Activated CD8-positive, alpha-beta T cell treated with anti-CD3 and anti-CD28 coated beads, Interleukin-2, amount 10 ng/mL, durations not matched to agents 7 days and 5 days (primary cell): ENCODE data around the gene SLC9A3. TPM values are rescaled to one million over a fixed set of nuclear protein-coding genes. Genes with fewer than 3 reads are reported as not detected.

ENCODE experiments used
- ATAC-seq: fragments of 150-1000 bp; cut with Tn5 transposase; one replicate; pipeline ENCODE4 v1.10.0; 2021; ENCODE audit warnings: moderate library complexity
- CTCF ChIA-PET: fragments of 350-600 bp; sonication (Branson Sonifier 250); formaldehyde crosslinking; loops from one replicate; lab custom pipeline; 2021; ENCODE audit warnings: antibody characterized with exemption; lab: Charles Lee
- POLR2A ChIA-PET: fragments of 350-600 bp; sonication (Branson Sonifier 250); formaldehyde crosslinking; loops from one replicate; lab custom pipeline; 2021; ENCODE audit warnings: antibody characterized with exemption; lab: Charles Lee
- DNase-seq: peaks from one replicate; pipeline ENCODE4 v3.0.0-alpha.2; 2020
- H3K27ac Mint-ChIP-seq: one replicate; pipeline ENCODE4 v1.8.0; 2021; ENCODE audit warnings: mild to moderate bottlenecking, mixed read lengths
- H3K27me3 Mint-ChIP-seq: one replicate; pipeline ENCODE4 v1.8.0; 2021; ENCODE audit warnings: low read depth, mixed read lengths
- H3K36me3 Mint-ChIP-seq: one replicate; pipeline ENCODE4 v1.8.0; 2021; ENCODE audit warnings: low read depth, mixed read lengths
- H3K4me1 Mint-ChIP-seq: one replicate; pipeline ENCODE4 v1.8.0; 2021; ENCODE audit warnings: low read depth, mixed read lengths
- H3K4me3 Mint-ChIP-seq: one replicate; pipeline ENCODE4 v1.8.0; 2021; ENCODE audit warnings: mild to moderate bottlenecking, mixed read lengths
- H3K9me3 Mint-ChIP-seq: one replicate; pipeline ENCODE4 v1.8.0; 2022; ENCODE audit warnings: mixed read lengths; ENCODE audit not compliant: insufficient read depth
- total RNA-seq, 2 experiments: library from RNA; stranded (reverse); gene quantifications; one replicate each; pipeline ENCODE4 v1.2.3, GENCODE V29; 2021

SLC9A3 gene
- total RNA-seq, 2 experiments from 2014 or later: 1.6 to 1.9 TPM

DNA sequence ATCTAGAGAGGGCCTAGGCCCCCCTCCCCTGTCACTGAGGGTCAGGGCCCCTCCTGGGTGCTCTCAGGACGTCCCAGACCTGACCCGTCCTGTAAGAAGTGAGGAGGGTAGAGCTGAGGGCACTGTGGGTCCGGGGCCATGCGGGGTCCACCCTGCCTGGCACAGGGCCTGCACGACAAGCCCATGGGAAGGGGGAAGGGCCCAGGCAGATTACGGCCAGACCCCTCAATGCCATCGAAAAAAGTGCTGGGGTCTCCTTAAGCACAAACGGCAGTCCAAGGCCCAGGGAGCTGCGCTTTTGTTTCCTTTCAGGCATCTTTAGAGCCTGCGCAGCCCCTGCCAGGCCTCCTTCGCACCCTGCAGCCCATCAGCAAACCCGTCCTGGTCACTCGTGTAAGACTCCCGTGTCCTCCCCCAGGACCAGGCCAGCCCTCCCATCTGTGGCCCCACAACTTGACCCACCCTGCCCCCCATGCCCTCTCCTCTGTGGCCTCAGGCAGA lies 85.7 kb downstream of the SLC9A3 start:
- Mint-ChIP-seq H3K36me3 (peaks cover 6% of the 10 kb centered on the region), H3K27me3 (no peaks in the 10 kb centered on the region), H3K4me1 (peaks cover 36% of the 10 kb centered on the region), H3K9me3 (no peaks in the 10 kb centered on the region), H3K27ac (no peak overlapping the region), H3K4me3 (no peak overlapping the region)
- ChIA-PET POLR2A (interaction anchor here (0.9 kb wide), 1 partner anchor 93 kb away, joined by 3 read pairs; no protein-coding TSS in a partner anchor), CTCF (no interaction called here)
- no peak for DNase-seq
- ATAC-seq: no peak

DNA sequence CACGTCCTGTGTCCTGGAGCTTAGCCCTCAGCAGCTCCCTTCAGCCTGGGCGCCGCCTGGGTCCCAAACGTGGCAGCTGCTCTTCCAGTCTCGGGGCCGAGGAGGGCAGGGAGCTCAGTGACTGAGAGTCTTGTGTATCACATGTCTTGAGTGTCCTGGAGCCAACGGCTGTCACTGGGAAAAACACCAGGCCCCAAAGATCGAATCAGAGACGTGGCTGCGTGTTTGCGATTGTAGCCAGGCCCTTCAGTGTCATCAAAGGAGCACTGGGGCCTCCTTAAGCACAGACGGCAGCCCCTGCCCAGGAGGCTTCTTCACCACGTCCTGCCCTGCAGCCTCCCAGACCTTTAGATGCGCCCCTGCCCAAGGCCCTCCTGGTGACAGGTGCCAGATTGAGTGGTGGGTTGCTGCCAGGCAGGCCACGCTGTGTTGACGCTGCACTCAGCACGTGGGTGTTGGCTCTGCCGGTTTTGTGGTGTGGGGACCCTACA lies 86.9 kb downstream of the SLC9A3 start:
- Mint-ChIP-seq H3K4me3 (no peak overlapping the region), H3K4me1 (peaks cover 32% of the 10 kb centered on the region), H3K36me3 (peaks cover 6% of the 10 kb centered on the region), H3K27ac (no peak overlapping the region), H3K27me3 (no peaks in the 10 kb centered on the region), H3K9me3 (no peaks in the 10 kb centered on the region)
- CTCF ChIA-PET: interaction anchor here (0.6 kb wide), 1 partner anchor 55 kb away, joined by 3 read pairs; no protein-coding TSS in a partner anchor
- DNase-seq (no peak), ATAC-seq (no peak)
- POLR2A ChIA-PET: interaction anchor here (0.9 to 1.0 kb wide), 2 partner anchors 11 to 91 kb away, joined by 3 read pairs; no protein-coding TSS in a partner anchor

DNA sequence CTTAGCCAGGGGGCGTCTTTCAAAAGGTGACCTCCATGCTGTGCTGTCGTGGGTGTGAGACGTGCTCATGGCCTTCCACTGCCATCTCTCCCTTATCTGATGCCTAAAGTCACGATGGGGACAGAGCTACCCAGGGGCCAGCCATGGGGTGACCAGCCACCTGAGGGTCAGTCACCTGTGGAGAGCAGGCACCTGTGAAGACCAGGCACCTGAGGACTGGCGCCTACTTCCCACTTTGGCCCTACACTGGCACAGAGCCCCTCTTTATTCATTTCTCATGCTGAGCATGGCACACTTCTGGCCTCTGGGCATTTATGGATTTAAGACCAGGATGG lies 87.6 kb downstream of the SLC9A3 start:
- no peaks in the 10 kb centered on the region for H3K9me3 Mint-ChIP-seq
- CTCF ChIA-PET: interaction anchor here (0.6 kb wide), 1 partner anchor 54 kb away, joined by 3 read pairs; no protein-coding TSS in a partner anchor
- no peak for ATAC-seq
- DNase-seq: no peak
- H3K36me3 Mint-ChIP-seq: peaks cover 9% of the 10 kb centered on the region
- peaks cover 25% of the 10 kb centered on the region for H3K4me1 Mint-ChIP-seq
- H3K4me3 Mint-ChIP-seq: no peak overlapping the region
- POLR2A ChIA-PET: interaction anchor here (1.0 kb wide), 1 partner anchor 12 kb away, joined by 3 read pairs; no protein-coding TSS in a partner anchor
- H3K27me3 Mint-ChIP-seq: no peaks in the 10 kb centered on the region
- H3K27ac Mint-ChIP-seq: no peak overlapping the region

DNA sequence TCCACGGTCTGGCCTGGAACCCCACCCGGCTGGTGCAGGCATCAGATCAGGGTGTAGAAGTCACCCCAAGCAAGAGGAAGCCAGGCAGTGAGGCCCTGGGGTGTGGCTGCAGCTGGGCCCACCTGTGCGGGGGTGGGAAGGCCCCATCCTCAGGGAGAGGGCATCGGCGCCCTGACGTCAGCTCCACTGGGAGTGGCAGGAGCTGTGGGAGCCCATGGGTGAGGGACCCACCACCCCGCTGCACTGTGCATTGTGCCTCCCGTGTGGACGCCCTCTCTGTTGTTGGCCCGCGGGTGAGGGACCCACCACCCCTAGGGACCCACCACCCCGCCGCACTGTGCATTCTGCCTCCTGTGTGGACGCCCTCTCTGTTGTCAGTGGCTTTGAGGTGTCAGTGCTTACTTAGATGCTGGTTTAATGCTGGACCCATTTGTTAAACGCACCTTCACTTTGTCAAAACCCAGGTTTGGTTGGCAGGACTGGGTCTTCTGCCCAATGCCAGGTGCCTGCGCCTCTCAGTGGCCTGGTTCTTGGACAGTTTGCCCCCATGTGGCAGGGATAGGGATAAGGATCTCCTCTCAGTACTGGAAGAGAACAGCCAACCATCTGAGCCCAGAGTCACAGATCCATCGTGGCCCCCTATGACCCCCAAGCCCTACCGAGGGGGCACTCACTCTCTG lies 88.1 kb downstream of the SLC9A3 start:
- Mint-ChIP-seq H3K9me3 (no peaks in the 10 kb centered on the region), H3K4me3 (no peak overlapping the region), H3K27me3 (no peaks in the 10 kb centered on the region), H3K36me3 (peaks cover 11% of the 10 kb centered on the region), H3K4me1 (peaks cover 24% of the 10 kb centered on the region), H3K27ac (no peak overlapping the region)
- ChIA-PET POLR2A (interaction anchor here (1.0 kb wide), 1 partner anchor 13 kb away, joined by 3 read pairs; no protein-coding TSS in a partner anchor), CTCF (no interaction called here)
- DNase-seq (no peak), ATAC-seq (no peak)

DNA sequence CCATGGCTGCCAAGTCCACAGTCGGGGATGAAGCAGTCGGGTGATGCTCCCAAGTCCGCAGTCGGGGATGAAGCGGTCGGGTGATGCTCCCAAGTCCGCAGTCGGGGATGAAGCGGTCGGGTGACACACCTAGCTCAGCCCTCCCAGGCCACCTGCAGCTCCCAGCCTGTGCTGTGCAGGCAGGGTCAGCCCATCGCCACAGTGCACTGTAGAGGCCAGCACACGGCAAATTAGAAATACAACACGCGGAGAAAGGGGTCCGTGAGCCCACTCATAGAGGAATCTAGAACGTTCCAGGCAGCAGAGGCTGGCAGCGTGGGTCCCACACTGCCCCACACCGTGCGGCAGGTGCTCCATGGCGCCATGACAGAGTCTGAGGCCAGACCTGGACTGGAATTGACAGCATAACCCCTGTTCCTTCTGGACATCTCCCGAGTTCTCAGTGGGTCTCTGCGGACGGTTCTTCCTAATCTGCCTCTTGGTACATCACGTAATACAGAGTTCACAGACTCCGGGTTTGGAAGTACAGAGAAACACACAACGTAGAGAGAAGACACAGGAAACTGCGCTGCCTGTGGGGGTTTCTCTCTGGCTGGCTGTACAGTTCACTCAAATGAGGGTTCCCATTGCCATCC lies 89.0 kb downstream of the SLC9A3 start:
- H3K4me1 Mint-ChIP-seq: peaks cover 21% of the 10 kb centered on the region
- DNase-seq: no peak
- H3K27ac Mint-ChIP-seq: no peak overlapping the region
- no peak for ATAC-seq
- peaks cover 14% of the 10 kb centered on the region for H3K36me3 Mint-ChIP-seq
- H3K4me3 Mint-ChIP-seq: no peak overlapping the region
- CTCF ChIA-PET: interaction anchor here (0.9 to 1.5 kb wide), 2 partner anchors 12 to 118 kb away, joined by 3 to 6 read pairs; no protein-coding TSS in a partner anchor
- no peaks in the 10 kb centered on the region for H3K9me3 Mint-ChIP-seq
- no peaks in the 10 kb centered on the region for H3K27me3 Mint-ChIP-seq
- POLR2A ChIA-PET: no interaction called here

DNA sequence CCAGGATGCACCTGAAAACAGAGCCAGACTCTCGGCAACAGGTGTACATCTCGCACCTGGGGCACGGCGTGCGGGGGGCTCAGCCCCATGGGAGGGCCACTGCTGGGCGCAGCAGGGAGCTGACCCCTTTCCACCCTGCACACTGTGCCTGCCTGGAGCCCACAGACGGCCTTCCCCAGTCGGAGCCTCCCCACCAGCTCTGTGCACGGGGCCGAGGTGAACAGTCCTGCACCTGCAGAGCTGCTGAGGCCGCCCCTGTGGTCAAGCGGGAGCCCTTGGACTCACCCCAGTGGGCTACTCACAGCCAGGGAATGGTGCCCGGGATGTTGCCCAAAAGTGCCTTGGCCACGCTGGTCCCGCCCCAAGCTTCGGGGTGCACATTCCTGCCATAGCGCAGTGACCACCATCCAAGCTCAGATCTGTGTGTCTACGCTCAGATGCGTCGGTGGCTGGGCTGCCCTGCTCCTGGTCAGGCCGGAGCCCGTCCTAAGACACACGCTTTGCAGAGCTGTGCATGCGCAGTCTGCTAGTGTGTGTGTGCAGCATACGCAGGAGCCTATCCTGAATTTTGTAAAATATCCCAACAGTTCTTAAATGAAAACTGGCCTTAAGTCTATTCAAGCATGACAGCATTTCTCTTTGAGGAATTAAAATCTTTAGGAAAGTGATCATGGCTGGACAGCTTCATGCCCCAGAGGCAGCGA lies 89.7 kb downstream of the SLC9A3 start:
- H3K27me3 Mint-ChIP-seq: no peaks in the 10 kb centered on the region
- ChIA-PET POLR2A (no interaction called here), CTCF (interaction anchor here (0.9 to 1.5 kb wide), 2 partner anchors 12 to 117 kb away, joined by 3 to 6 read pairs; no protein-coding TSS in a partner anchor)
- H3K4me3 Mint-ChIP-seq: no peak overlapping the region
- peaks cover 17% of the 10 kb centered on the region for H3K4me1 Mint-ChIP-seq
- H3K9me3 Mint-ChIP-seq: no peaks in the 10 kb centered on the region
- no peak for ATAC-seq
- DNase-seq: no peak
- peaks cover 18% of the 10 kb centered on the region for H3K36me3 Mint-ChIP-seq
- H3K27ac Mint-ChIP-seq: no peak overlapping the region

DNA sequence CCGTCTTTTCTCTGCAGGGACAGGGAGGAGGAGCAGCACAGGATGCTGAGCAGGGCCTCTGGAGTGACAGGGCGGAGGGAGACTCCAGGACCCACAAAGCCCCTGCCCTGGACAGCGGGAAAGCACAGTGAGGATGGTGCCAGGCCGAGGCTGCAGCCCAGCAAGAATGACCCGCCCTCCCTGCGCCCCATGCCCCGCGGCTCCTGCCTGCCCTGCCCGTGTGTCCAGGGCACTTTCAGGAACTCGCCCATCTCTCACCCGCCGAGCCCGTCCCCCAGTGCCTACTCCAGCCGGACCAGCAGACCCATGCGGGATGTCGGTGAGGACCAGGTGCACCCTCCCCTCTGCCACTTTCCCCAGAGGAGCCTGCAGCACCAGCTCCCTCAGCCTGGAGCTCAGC lies 90.4 kb downstream of the SLC9A3 start:
- DNase-seq: no peak
- no peak overlapping the region for H3K4me3 Mint-ChIP-seq
- peaks cover 17% of the 10 kb centered on the region for H3K4me1 Mint-ChIP-seq
- ChIA-PET CTCF (interaction anchor here (1.5 kb wide), 1 partner anchor 117 kb away, joined by 6 read pairs; no protein-coding TSS in a partner anchor), POLR2A (no interaction called here)
- no peak overlapping the region for H3K27ac Mint-ChIP-seq
- no peaks in the 10 kb centered on the region for H3K9me3 Mint-ChIP-seq
- peaks cover 21% of the 10 kb centered on the region for H3K36me3 Mint-ChIP-seq
- no peak for ATAC-seq
- H3K27me3 Mint-ChIP-seq: no peaks in the 10 kb centered on the region

DNA sequence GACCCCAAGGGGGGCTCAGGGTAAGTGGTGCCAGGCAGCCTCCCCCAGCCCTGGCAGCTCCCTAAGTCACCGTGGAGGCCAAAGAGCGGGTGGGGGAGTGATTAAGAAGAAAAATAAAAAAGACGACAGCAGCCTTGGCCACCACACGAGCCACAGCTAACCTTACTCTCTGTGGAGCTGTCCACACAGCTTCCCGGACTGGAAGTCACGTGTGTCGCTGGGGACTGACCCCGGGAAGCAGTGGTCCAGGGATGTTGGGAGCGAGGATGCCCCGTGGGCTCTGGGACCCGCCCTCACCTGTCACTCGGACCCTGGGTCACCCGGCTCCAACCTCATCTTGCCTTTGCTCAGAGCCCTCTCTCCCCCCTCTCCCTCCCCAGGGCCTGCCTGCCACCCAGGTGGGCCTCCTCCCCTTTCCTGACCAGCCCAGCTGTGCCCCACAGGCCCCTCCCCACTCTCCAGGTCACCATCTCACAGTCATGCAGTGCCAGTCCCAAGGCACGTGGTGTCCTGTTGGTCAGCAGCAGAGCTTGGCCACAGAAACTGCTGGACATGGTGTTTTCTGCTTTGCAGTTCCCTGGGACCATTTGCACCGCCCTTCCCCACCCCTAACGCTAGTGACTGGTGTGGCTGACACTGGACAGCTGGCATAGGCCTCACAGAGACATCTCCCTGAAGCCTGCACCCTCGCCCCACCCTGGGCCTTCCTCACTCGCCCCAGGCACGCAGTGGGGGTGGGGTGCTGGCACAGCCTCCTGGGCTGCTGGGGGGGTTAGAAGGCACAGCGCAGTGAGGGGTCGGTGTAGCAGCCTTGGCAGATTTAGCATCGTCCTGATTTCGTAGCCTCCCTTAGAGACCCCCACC lies 91.1 kb downstream of the SLC9A3 start:
- no peak for DNase-seq
- Mint-ChIP-seq H3K27me3 (no peaks in the 10 kb centered on the region), H3K27ac (no peak overlapping the region), H3K4me1 (peaks cover 17% of the 10 kb centered on the region), H3K36me3 (peaks cover 26% of the 10 kb centered on the region), H3K4me3 (no peak overlapping the region), H3K9me3 (no peaks in the 10 kb centered on the region)
- ChIA-PET CTCF (interaction anchor here (0.8 to 1.5 kb wide), 3 partner anchors 116 to 118 kb away, joined by 3 to 6 read pairs (median 5); no protein-coding TSS in a partner anchor), POLR2A (no interaction called here)
- no peak for ATAC-seq

DNA sequence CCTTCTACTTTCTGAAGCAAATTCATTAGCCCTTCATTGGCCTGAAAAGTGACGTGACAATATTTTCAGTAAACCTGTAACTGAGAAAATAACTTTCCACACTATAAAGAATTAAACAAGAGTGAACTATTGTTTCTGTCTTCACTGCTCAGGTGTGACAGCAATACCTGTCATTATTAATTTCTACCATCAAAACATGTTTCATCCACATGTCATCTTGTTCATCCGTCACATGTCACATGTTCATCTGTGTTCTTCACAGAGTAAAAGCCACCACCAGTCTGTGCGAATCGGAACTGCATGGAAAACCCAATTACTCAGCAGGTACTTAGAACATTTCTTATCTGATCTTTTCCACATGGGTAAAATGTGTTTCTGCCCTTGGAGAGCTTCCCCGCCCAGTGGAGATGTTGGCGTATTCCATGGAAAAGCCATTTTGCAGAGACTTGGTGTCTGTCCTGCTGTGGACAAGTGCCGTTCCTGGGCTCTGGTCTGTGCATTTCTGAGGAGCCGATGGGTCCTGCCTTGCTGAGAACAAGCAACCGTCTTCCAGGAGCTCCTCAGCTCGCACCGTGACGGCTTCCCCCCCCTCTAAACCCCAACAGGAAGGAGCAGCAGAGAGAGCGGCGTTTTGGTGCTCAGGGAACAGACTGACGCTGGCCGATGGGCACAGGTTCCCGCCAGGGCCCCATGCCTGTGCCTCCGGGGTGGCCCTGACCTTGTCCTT lies 91.9 kb downstream of the SLC9A3 start:
- peaks cover 34% of the 10 kb centered on the region for H3K36me3 Mint-ChIP-seq
- DNase-seq: no peak
- H3K4me1 Mint-ChIP-seq: peaks cover 17% of the 10 kb centered on the region
- H3K9me3 Mint-ChIP-seq: no peaks in the 10 kb centered on the region
- no peak overlapping the region for H3K27ac Mint-ChIP-seq
- H3K27me3 Mint-ChIP-seq: no peaks in the 10 kb centered on the region
- ChIA-PET CTCF (interaction anchor here (0.6 to 2.7 kb wide), 9 partner anchors 13 to 147 kb away, joined by 3 to 13 read pairs (median 4); partner anchors contain the start of gene AHRR), POLR2A (interaction anchor here (0.6 kb wide), 2 partner anchors 14 to 89 kb away, joined by 3 to 4 read pairs; no protein-coding TSS in a partner anchor)
- H3K4me3 Mint-ChIP-seq: no peak overlapping the region
- no peak for ATAC-seq

DNA sequence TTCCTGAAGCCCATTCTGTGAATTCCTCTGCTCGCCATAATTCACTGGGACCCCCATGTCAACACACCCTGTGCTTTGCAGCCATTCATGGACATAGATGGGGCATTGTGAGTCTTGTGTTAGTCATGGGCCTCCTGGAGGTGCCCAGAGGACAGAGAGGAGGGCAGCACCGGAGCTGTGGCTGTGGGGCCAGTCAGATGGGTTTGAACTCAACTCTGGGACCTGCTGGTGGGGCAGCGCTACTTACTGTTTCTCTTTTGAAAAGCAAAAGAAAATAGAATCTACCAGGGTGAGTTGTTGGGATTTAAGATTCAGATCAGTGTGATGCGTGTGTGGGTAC lies 92.6 kb downstream of the SLC9A3 start:
- ATAC-seq (no peak), DNase-seq (no peak)
- peaks cover 14% of the 10 kb centered on the region for H3K4me1 Mint-ChIP-seq
- POLR2A ChIA-PET: interaction anchor here (0.6 kb wide), 1 partner anchor 15 kb away, joined by 4 read pairs; no protein-coding TSS in a partner anchor
- H3K36me3 Mint-ChIP-seq: peaks cover 41% of the 10 kb centered on the region
- no peaks in the 10 kb centered on the region for H3K27me3 Mint-ChIP-seq
- no peak overlapping the region for H3K27ac Mint-ChIP-seq
- CTCF ChIA-PET: interaction anchor here (0.7 to 2.7 kb wide), 18 partner anchors 8 to 212 kb away, joined by 3 to 32 read pairs (median 4); partner anchors contain the start of gene AHRR
- no peak overlapping the region for H3K4me3 Mint-ChIP-seq
- no peaks in the 10 kb centered on the region for H3K9me3 Mint-ChIP-seq
